Measurements from ENCODE around the gene FGF1.

The FGF1 gene

GRCh38 chr5:142688281-142688989, 2.5 kb upstream of the FGF1 start:
- TF ChIP-seq MAX (IDR thresholded peaks at IDR 0.05; ENCODE audit: low read depth, low read length) = no peak
- TF ChIP-seq, protein P1, sequence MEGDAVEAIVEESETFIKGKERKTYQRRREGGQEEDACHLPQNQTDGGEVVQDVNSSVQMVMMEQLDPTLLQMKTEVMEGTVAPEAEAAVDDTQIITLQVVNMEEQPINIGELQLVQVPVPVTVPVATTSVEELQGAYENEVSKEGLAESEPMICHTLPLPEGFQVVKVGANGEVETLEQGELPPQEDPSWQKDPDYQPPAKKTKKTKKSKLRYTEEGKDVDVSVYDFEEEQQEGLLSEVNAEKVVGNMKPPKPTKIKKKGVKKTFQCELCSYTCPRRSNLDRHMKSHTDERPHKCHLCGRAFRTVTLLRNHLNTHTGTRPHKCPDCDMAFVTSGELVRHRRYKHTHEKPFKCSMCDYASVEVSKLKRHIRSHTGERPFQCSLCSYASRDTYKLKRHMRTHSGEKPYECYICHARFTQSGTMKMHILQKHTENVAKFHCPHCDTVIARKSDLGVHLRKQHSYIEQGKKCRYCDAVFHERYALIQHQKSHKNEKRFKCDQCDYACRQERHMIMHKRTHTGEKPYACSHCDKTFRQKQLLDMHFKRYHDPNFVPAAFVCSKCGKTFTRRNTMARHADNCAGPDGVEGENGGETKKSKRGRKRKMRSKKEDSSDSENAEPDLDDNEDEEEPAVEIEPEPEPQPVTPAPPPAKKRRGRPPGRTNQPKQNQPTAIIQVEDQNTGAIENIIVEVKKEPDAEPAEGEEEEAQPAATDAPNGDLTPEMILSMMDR (IDR thresholded peaks at IDR 0.05; ENCODE audit: low read depth, low read length) = no peak
- TF ChIP-seq POLR2A (IDR thresholded peaks at IDR 0.05; ENCODE audit: extremely low read depth, insufficient read length) = no peak
- TF ChIP-seq MYC (IDR thresholded peaks at IDR 0.05; ENCODE audit: low read depth, low read length) = no peak
- no peak overlapping the region for H3K4me3 ChIP-seq (ENCODE audit: low read depth, low read length)
- no peak for DNase-seq (ENCODE audit: low read depth)

GRCh38 chr5:142686968-142687367, 1.1 kb upstream of the FGF1 start:
- no peak overlapping the region for H3K4me3 ChIP-seq (ENCODE audit: low read depth, low read length)
- TF ChIP-seq, protein P1 (IDR thresholded peaks at IDR 0.05; ENCODE audit: low read depth, low read length) = no peak
- TF ChIP-seq MAX (IDR thresholded peaks at IDR 0.05; ENCODE audit: low read depth, low read length) = no peak
- TF ChIP-seq MYC (IDR thresholded peaks at IDR 0.05; ENCODE audit: low read depth, low read length) = no peak
- no peak for TF ChIP-seq POLR2A (IDR thresholded peaks at IDR 0.05; ENCODE audit: extremely low read depth, insufficient read length)
- no peak for DNase-seq (ENCODE audit: low read depth)

DNA sequence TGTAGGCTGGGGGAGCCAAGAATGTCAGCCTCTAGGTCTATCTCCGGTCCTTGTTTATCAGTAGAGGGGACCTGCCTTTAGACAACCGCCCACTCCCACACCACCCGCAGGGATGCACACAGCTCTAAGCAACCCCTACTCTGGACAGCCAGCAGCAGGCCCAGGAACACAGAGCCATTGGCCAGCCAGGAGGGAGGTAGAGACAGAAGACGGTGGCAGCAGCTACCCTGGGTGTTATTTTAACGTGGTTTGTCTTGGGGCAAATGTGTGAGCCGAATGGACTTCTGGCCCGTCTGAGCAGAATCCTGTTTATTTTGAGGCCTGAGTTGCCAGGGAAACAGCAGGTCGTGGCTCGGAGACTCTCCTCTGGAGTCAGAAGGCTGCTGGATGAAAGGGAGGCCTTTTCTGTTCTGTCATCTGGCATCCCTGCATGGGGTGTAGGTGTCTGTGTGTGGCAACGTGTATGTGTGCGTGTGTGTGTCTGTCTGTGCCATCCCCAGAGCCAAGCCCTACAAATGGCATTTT, 382 bp upstream of the FGF1 start:
- TF ChIP-seq POLR2A (IDR thresholded peaks at IDR 0.05; ENCODE audit: extremely low read depth, insufficient read length) (no peak), MYC (IDR thresholded peaks at IDR 0.05; ENCODE audit: low read depth, low read length) (no peak), MAX (IDR thresholded peaks at IDR 0.05; ENCODE audit: low read depth, low read length) (no peak)
- TF ChIP-seq, protein P1 (IDR thresholded peaks at IDR 0.05; ENCODE audit: low read depth, low read length) = no peak
- DNase-seq (ENCODE audit: low read depth) = no peak
- H3K4me3 ChIP-seq (ENCODE audit: low read depth, low read length) = no peak overlapping the region

DNA sequence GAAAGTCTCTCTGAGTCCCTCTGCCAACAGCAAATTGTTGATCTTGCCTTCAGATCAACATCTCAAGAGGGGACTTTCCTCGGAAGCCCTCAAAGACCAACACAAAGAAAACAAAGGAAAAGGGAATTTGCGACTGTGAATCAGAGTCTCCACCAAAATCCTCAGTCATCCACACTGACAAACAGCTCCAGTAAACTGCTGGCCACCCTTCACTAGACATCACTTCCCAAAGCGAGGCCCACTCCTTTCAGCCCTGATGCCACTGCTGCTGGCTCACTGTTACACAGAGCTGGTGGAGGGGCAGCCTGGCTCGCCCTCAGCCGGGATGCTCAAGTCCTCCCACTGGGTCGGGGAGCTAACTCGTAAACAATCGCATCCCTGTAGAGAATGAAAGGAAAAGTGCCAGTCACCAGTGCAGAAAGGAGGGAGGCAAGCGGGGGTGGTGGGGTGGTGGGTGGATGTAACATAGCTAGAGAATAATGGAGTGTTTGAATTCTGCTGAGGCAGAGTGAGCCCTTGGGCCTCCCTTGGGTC, 1.3 kb downstream of the FGF1 start:
- no peak overlapping the region for H3K4me3 ChIP-seq (ENCODE audit: low read depth, low read length)
- TF ChIP-seq MYC (IDR thresholded peaks at IDR 0.05; ENCODE audit: low read depth, low read length) (no peak), MAX (IDR thresholded peaks at IDR 0.05; ENCODE audit: low read depth, low read length) (no peak), POLR2A (IDR thresholded peaks at IDR 0.05; ENCODE audit: extremely low read depth, insufficient read length) (no peak)
- TF ChIP-seq, protein P1 (IDR thresholded peaks at IDR 0.05; ENCODE audit: low read depth, low read length) = no peak
- no peak for DNase-seq (ENCODE audit: low read depth)

- no peak overlapping the region for H3K4me3 ChIP-seq (ENCODE audit: low read depth, low read length)
- no peak for DNase-seq (ENCODE audit: low read depth)
- TF ChIP-seq, protein P1 (IDR thresholded peaks at IDR 0.05; ENCODE audit: low read depth, low read length) = no peak
- TF ChIP-seq POLR2A (IDR thresholded peaks at IDR 0.05; ENCODE audit: extremely low read depth, insufficient read length) (no peak), MAX (IDR thresholded peaks at IDR 0.05; ENCODE audit: low read depth, low read length) (no peak), MYC (IDR thresholded peaks at IDR 0.05; ENCODE audit: low read depth, low read length) (no peak)
Measured at GRCh38 chr5:142683881-142684505, 1.9 kb downstream of the FGF1 start.
